Neuron (in vitro differentiated cells): ENCODE measurements around the gene TCF7.

ENCODE experiments used
- H2AFZ ChIP-seq: one replicate; pipeline ENCODE4 v1.6.1; 2013; ENCODE audit warnings: low read depth, mild to moderate bottlenecking, inconsistent platforms, low read length, moderate library complexity
- H3K27me3 ChIP-seq: one replicate; pipeline ENCODE4 v1.6.1; 2013; ENCODE audit warnings: low read length; ENCODE audit not compliant: insufficient read depth
- H3K36me3 ChIP-seq: one replicate; pipeline ENCODE4 v1.6.1; 2013; ENCODE audit warnings: low read length; ENCODE audit not compliant: insufficient read depth
- H3K4me1 ChIP-seq: one replicate; pipeline ENCODE4 v1.6.1; 2013; ENCODE audit warnings: low read length; ENCODE audit not compliant: insufficient read depth
- H3K4me3 ChIP-seq: 2 replicates; pipeline ENCODE4 v1.5.1; 2013; ENCODE audit warnings: mild to moderate bottlenecking, low read length, moderate library complexity
- H3K9me3 ChIP-seq: one replicate; pipeline ENCODE4 v1.6.1; 2013; ENCODE audit warnings: low read length

The TCF7 gene

DNA sequence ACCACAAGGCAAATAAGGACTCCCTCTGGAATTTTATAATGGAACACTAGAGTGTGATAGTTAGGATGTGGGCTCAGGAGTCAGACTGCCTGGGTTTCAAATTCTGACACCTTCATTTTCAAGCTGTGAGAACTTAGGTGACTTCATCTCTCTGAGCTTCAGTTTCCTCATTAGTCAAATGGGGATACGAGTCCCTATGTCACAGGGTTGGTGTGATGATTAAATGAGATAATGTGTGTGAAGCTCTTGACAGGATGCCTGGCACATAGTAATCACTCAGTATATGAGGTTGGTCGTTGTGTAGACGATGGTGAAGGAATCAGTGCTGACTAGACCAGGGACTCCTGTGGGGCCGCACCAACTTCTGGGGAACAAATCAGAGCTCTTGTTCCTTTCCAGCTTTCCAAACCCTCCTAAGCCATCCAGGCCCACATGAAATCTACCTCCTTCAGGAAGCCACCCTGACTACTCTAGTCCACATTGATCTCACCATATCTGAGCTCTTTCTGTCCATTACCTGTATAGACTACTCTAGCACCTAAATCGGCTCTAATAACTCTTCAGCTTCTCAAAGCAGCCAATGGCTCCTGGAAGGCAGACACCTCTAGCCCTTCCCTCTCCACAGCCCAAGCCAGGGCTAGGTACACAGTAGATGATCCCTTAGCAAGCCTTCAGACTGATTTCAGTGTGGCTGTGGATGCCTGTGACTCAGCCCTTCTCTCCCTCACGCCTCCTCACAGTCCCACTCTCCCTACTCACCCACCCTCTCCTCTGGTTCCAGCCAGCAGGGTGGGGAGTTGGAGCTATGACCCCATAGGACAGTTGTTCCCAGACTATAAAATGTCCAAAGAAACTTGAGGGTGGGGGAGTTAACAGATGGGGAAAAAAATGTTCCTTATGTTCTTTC is 2.5 kb upstream of the TCF7 start:
- Histone ChIP-seq H3K36me3 (no peaks in the 10 kb centered on the region), H3K4me1 (peaks cover 8% of the 10 kb centered on the region), H2AFZ (no peak overlapping the region), H3K4me3 (no peak overlapping the region), H3K9me3 (no peaks in the 10 kb centered on the region), H3K27me3 (peaks cover 35% of the 10 kb centered on the region)

DNA sequence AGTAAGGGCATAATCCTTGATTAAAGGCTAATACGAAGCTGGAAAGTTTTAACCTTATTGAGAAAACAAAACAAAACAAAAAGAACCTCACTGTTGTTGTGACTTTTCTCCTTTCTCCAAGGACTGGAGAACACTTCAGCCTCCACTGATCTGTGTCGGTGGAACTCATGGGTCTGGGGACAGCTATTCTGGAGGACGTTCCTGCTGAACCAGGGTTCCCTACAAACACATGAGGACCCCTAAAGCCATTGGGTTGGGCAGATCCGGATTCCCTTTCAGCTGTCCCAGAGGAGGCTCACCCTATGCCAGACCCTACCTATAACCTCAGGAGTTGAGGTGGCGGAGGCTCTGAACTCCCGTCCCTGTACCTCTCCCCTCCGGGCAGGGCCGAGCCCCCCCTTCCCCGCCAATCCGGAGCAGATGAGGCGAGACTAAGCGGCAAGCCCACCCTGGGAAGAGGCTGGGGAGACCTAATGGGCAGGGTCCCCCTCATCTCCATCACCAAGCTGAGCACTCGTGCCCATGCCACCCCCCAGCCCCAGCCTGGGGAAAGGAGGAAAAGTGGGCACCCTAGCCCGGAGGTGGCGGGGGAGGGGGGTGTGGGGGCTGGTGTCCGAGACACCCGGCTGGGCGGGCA is 1.6 kb upstream of the TCF7 start:
- Histone ChIP-seq H3K4me1 (peaks cover 8% of the 10 kb centered on the region), H3K9me3 (no peaks in the 10 kb centered on the region), H3K27me3 (peaks cover 30% of the 10 kb centered on the region), H3K4me3 (no peak overlapping the region), H3K36me3 (no peaks in the 10 kb centered on the region), H2AFZ (no peak overlapping the region)

DNA sequence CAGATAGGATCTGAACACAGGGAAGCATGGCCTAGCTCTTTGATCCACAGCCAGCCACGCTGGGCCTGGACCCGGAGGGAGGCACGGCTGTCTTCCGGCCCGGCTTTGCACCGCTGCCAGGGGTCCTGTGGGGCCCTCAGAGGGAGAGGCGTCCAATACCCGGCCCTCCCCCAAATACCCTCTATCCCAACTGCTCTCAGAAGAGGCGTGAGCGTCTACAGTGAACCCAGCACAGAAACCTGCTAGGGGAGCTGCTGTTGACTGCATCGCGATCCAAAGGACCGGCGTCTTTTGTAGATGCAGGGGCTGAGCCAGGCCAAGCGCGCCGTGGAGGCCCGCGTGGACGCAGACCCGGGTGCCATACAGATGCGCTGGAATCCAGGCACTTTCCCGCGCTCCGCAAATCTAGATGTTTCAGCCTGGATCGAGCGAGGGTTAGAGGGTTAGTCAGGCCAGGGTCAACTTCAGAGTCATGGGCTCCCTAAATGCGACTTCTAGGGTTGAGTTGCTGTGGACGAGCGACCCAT is 1.1 kb upstream of the TCF7 start:
- Histone ChIP-seq H3K9me3 (no peaks in the 10 kb centered on the region), H2AFZ (no peak overlapping the region), H3K27me3 (peaks cover 27% of the 10 kb centered on the region), H3K4me3 (no peak overlapping the region), H3K36me3 (no peaks in the 10 kb centered on the region), H3K4me1 (peaks cover 8% of the 10 kb centered on the region)

DNA sequence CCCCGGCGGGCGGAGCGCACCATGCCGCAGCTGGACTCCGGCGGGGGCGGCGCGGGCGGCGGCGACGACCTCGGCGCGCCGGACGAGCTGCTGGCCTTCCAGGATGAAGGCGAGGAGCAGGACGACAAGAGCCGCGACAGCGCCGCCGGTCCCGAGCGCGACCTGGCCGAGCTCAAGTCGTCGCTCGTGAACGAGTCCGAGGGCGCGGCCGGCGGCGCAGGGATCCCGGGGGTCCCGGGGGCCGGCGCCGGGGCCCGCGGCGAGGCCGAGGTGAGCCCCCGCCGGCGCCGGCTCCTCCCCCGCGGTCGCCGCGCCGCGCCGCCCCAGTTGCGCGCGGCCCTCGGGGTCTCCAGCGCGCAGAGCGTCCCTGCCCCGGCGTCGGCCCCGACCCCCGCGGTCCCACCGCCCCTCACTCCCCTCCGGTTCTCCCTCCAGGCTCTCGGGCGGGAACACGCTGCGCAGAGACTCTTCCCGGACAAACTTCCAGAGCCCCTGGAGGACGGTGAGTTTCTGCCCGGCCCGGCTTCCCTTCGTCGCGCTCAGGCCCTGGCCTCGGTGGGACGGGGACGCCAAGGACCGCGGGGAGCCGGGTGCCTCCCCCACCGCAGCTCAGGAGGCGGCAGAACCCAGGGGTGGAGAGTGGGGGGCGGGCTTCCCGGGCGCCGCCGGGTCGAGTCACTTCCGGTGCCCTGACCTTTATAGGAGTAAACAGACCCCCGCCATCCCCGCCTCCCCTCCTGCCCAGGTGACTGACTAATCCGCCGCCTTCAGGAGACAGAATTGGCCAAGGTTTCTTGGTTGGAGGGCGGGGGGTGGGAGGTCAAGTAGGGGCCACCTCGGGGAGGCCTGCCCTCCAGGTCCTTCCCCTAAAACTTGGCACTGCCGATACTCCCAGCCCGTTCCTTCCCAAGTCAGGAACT is 665 bp downstream of the TCF7 start:
- Histone ChIP-seq H3K36me3 (no peaks in the 10 kb centered on the region), H3K9me3 (no peaks in the 10 kb centered on the region), H3K4me1 (peaks cover 8% of the 10 kb centered on the region), H3K4me3 (peak overlapping the region; percentile 74), H2AFZ (peak overlapping the region; percentile 76), H3K27me3 (peaks cover 25% of the 10 kb centered on the region)

DNA sequence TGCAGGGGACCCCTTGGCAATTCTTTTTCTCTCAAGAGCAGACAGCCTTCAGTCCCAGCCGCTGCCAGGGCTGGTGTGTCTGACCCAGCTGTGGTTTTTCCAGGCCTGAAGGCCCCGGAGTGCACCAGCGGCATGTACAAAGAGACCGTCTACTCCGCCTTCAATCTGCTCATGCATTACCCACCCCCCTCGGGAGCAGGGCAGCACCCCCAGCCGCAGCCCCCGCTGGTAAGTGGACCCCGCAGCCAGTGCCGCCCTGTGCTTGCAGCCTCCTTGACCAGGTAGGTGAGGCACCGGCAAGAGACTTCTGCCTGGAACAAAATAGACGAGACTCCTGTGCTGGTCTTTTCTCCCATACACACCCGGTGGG is 1.3 kb downstream of the TCF7 start:
- Histone ChIP-seq H3K27me3 (peaks cover 19% of the 10 kb centered on the region), H3K9me3 (no peaks in the 10 kb centered on the region), H3K4me3 (no peak overlapping the region), H3K4me1 (peaks cover 2% of the 10 kb centered on the region), H2AFZ (no peak overlapping the region), H3K36me3 (no peaks in the 10 kb centered on the region)

DNA sequence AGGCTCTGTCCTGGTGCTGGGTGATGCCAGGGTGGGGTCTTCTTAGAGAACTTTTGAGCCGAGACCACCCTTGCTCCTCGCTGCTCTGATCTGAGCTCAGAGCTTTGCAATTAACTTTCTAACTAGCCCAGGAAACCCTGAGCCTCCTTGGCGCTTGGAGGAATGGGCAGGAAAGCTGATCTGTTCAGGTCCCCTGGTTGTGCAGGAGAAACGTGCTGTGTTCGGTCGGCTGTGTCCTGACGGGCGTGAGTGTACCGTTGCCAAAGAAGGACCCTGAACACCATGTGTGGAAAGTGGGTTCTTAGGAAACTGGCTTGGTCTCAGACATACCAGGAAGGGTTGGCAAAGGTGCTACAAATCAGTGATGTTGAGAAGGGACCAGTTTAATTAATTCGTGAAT is 1.8 kb downstream of the TCF7 start:
- peaks cover 17% of the 10 kb centered on the region for H3K27me3 ChIP-seq
- no peak overlapping the region for H2AFZ ChIP-seq
- H3K9me3 ChIP-seq = no peaks in the 10 kb centered on the region
- H3K36me3 ChIP-seq = no peaks in the 10 kb centered on the region
- no peak overlapping the region for H3K4me3 ChIP-seq
- no peaks in the 10 kb centered on the region for H3K4me1 ChIP-seq

DNA sequence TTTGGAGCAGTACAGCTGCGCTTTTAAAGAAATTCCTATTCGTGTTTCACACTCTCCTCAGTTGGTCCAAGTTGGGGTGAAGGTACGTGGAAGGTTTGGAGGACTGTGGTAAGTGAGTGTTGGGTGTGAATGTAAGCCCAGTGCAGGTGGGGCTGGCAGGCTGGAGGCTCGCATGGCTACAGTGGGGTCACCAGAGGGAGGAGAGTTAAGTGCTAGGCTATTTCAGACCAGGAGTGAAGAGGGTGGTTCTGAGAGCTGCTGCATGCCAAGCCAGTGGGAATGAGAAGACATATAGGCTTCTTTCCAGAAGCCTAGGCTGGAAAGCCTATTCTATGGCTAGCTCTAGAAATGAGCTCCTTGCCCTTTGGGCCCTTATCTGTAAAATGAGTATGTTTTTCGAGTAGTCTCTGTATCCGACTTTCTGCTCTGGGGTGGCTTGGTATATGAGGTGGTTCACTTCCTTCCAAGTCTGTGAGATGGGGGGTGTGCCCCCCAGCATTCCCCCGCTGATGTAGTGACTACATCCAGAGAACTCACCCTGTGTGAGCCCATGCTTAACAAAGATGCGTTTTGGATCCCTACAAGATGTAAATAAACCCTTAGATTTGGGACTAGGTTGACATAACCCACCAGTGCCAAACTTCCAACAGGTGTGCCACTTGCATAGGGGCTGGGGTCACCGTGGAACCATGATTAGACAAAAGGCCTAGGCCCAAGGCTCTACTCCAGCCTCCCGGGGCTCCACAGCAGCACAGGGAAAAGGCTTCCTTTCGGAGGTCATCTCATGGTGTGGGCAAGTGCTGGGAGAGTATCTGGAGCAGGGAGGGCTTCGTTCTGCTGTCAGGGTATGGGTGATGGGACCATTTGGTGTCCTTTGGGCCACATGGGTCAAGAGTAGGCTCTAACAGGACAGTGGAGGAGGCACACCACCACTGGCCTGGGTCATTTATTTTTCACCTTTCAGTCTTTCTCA is 2.6 kb downstream of the TCF7 start:
- Histone ChIP-seq H3K36me3 (no peaks in the 10 kb centered on the region), H3K27me3 (peaks cover 9% of the 10 kb centered on the region), H3K4me1 (no peaks in the 10 kb centered on the region), H3K4me3 (no peak overlapping the region), H3K9me3 (no peaks in the 10 kb centered on the region), H2AFZ (no peak overlapping the region)

DNA sequence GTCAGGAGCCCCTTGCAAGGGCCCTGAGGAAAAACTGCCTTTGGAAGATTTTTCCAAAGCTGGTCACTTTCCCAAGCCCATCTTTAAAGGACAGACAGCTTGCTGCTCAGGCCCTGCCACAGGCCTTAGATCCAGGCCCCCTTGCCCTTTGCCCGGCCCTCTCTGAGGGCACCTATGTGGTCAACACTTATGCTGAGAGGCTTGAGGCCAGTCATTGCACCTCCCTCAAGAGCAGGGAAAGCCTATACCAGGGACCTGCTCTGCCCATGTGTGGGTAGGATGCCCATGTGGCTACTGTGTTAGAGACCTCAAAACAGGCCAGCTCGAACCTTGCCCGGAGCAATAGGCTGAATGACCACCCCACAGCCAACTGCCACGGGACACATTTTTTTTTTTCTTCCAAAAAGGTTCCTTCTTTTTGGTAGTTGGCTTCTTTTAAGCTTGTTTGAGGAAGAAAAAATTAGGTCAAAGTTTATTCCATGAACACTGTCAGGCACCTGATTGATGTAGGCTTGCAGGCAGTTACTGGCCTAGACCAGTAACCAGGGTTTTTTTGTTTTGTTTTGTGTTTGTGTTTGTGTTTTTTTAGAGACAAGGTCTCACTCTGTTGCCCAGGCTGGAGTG is 3.8 kb downstream of the TCF7 start:
- H2AFZ ChIP-seq = no peak overlapping the region
- H3K9me3 ChIP-seq = no peaks in the 10 kb centered on the region
- H3K4me3 ChIP-seq = no peak overlapping the region
- no peaks in the 10 kb centered on the region for H3K4me1 ChIP-seq
- H3K36me3 ChIP-seq = no peaks in the 10 kb centered on the region
- no peaks in the 10 kb centered on the region for H3K27me3 ChIP-seq

DNA sequence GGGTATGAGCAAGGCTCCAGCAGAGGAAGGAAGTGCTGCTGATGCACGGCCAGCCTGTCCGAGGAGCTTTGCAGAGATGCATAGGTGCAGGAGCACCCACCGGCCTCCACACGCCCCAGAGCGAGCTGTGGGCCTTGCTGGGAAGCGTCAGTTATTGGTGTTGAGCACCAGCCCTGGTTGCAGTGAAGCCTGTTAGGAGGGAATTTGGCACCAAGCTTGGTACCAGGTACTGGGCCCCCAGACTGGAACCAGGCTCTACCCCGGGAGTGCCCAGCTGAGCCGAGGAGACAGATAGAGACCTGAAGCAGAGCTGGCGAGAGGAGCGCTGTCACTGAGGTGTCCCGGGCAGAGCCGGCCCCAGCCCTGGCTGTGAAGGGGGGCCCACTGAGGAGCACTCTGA is 5.2 kb downstream of the TCF7 start:
- no peaks in the 10 kb centered on the region for H3K36me3 ChIP-seq
- no peaks in the 10 kb centered on the region for H3K4me1 ChIP-seq
- no peak overlapping the region for H3K4me3 ChIP-seq
- no peak overlapping the region for H2AFZ ChIP-seq
- no peaks in the 10 kb centered on the region for H3K9me3 ChIP-seq
- no peaks in the 10 kb centered on the region for H3K27me3 ChIP-seq

DNA sequence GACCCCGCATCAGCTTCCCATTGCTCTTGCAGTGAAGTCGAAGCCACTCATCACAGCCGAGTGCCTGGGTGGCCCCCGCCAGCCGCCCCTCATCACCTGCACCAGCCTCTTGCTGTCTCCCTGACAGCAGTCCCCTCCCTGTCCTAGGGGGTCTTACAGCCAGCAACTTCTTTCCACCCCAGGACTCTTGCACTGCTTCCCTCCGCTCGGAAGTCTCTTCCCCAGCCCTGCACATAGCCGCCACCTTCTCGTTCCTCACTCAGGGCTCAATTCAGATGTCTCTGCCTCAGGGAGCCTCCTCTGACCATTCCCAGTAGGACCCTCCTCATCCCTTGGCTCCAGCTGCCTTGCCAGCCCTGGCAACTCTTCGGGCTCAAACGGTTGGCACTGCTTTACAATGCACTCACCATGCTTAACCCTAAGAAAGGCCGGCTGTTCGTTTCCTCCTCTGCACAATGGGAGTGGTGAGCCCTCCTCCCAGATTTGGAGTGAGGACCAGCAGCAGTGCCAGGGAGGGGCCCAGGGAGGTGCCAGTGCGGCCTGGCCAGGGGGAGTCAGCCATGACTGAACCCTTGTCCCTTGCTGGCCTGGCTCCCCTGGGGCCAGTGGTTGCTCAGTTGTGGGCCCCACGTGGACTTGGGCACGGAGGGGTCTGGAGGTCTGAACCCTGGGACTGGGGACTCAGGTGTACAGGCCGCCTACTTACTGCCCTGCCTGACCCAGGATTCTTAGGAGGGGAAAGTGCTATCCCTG is 6.1 kb downstream of the TCF7 start:
- no peaks in the 10 kb centered on the region for H3K9me3 ChIP-seq
- no peak overlapping the region for H2AFZ ChIP-seq
- H3K27me3 ChIP-seq = no peaks in the 10 kb centered on the region
- no peak overlapping the region for H3K4me3 ChIP-seq
- no peaks in the 10 kb centered on the region for H3K4me1 ChIP-seq
- no peaks in the 10 kb centered on the region for H3K36me3 ChIP-seq

DNA sequence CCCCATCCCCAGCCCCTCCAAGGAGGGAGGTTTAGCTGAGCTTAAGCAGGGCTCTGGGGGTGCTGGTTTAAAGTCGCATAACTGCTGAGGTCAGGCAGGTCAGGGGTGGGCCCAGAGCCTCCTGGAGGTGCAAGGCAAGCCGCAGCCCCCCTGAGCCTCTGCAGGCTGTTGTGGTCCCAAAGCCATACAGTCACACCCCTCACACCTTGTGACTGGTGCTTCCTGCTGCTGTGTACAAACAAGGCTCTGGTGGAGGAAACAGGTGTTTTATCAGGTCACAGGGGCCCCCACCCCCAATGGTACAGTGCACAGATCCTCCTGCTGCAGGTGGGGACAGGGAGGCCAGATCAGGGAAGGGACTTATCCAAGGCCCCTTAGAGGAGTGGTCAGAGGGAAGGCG is 8.0 kb downstream of the TCF7 start:
- Histone ChIP-seq H3K9me3 (no peaks in the 10 kb centered on the region), H2AFZ (no peak overlapping the region), H3K36me3 (no peaks in the 10 kb centered on the region), H3K27me3 (no peaks in the 10 kb centered on the region), H3K4me1 (no peaks in the 10 kb centered on the region), H3K4me3 (no peak overlapping the region)
